ENCODE results near the gene ZSWIM3.
"Not testable (repeated sequence)": the region's sequence is repeated elsewhere in the genome, so short reads cannot be mapped to it uniquely, and the experiment has no call there.

The ZSWIM3 gene

GRCh38 chr20:45857114-45857881 lies at the start of gene ZSWIM3, which contains the start of gene ACOT8:
Gene ZSWIM3, plus strand, starts transcription at chr20:45857614. Its CDS starts 212 bp downstream, at chr20:45857826.
Gene ACOT8, minus strand, starts transcription at chr20:45857392. Its CDS starts 77 bp downstream, at chr20:45857315.
- peak; percentile 89 to 93 for DNase-seq

GRCh38 chr20:45810191-45810970 lies 47.0 kb upstream of the ZSWIM3 start:
- DNase-seq, result no peak

- peak; percentile 93 to 96 for DNase-seq
Observed at GRCh38 chr20:45812157-45813005, 45.0 kb upstream of the ZSWIM3 start, which contains the start of gene UBE2C. Gene UBE2C, plus strand, starts transcription at chr20:45812644. Its CDS starts 52 bp downstream, at chr20:45812696.

- no peak for DNase-seq
Observed at GRCh38 chr20:45813006-45813340, 44.4 kb upstream of the ZSWIM3 start.

- no peak for DNase-seq
Observed at GRCh38 chr20:45813489-45813888, 43.9 kb upstream of the ZSWIM3 start.

- no peak for DNase-seq
Observed at GRCh38 chr20:45814314-45814713, 43.1 kb upstream of the ZSWIM3 start.

- no peak for DNase-seq
Observed at GRCh38 chr20:45816951-45817350, 40.5 kb upstream of the ZSWIM3 start.

- no peak for DNase-seq
Observed at GRCh38 chr20:45817376-45818194, 39.8 kb upstream of the ZSWIM3 start.

- DNase-seq, result no peak
Observed at GRCh38 chr20:45818239-45818638, 39.2 kb upstream of the ZSWIM3 start.

- DNase-seq, result no peak
Observed at GRCh38 chr20:45819466-45819865, 37.9 kb upstream of the ZSWIM3 start.

GRCh38 chr20:45821947-45822346 lies 35.5 kb upstream of the ZSWIM3 start:
- no peak for DNase-seq

GRCh38 chr20:45822857-45823256 lies 34.6 kb upstream of the ZSWIM3 start:
- no peak for DNase-seq

- DNase-seq, result peak; percentile 50 to 57
Observed at GRCh38 chr20:45823949-45824835, 33.2 kb upstream of the ZSWIM3 start.

GRCh38 chr20:45826381-45827019 lies 30.9 kb upstream of the ZSWIM3 start:
- DNase-seq, result no peak

- no peak for DNase-seq
Observed at GRCh38 chr20:45827030-45827652, 30.3 kb upstream of the ZSWIM3 start, which contains the start of gene TNNC2. Gene TNNC2, minus strand, starts transcription at chr20:45827312. Its CDS starts 64 bp downstream, at chr20:45827248.

GRCh38 chr20:45827712-45828111 lies 29.7 kb upstream of the ZSWIM3 start:
- no peak for DNase-seq

GRCh38 chr20:45828589-45828988 lies 28.8 kb upstream of the ZSWIM3 start:
- DNase-seq, result no peak

- DNase-seq, result not testable (repeated sequence)
Observed at GRCh38 chr20:45829673-45830106, 27.7 kb upstream of the ZSWIM3 start.

GRCh38 chr20:45832619-45833018 lies 24.8 kb upstream of the ZSWIM3 start:
- DNase-seq, result no peak
